IPS-15b (cell line): ENCODE results near the gene PEX13.
"Not testable (repeated sequence)": the region's sequence is repeated elsewhere in the genome, so short reads cannot be mapped to it uniquely, and the experiment has no call there.

Source experiments
- H3K27me3 ChIP-seq: one replicate; pipeline ENCODE4 v1.6.1; 2013; ENCODE audit warnings: low read length; ENCODE audit not compliant: control insufficient read depth, insufficient read depth
- H3K36me3 ChIP-seq: one replicate; pipeline ENCODE4 v1.6.1; 2013; ENCODE audit warnings: low read length; ENCODE audit not compliant: control insufficient read depth, insufficient read depth
- H3K4me1 ChIP-seq: one replicate; pipeline ENCODE4 v1.6.1; 2013; ENCODE audit warnings: mild to moderate bottlenecking, low read length; ENCODE audit not compliant: control insufficient read depth, insufficient read depth
- H3K4me3 ChIP-seq: one replicate; pipeline ENCODE4 v1.5.1; 2013; ENCODE audit warnings: low read depth, low read length
- H3K9ac ChIP-seq: one replicate; pipeline ENCODE4 v1.6.1; 2013; ENCODE audit warnings: low read depth, mild to moderate bottlenecking, low read length
- H3K9me3 ChIP-seq: one replicate; pipeline ENCODE4 v1.6.1; 2013; ENCODE audit warnings: mild to moderate bottlenecking, low read length; ENCODE audit not compliant: control insufficient read depth, insufficient read depth

Gene PEX13

GRCh38 chr2:61012303-61012702, 5.2 kb upstream of the PEX13 start:
- H3K9me3 ChIP-seq, H3K4me1 ChIP-seq, H3K27me3 ChIP-seq, H3K36me3 ChIP-seq, H3K4me3 ChIP-seq, H3K9ac ChIP-seq: not testable (repeated sequence)

- Histone ChIP-seq H3K27me3 (no peaks in the 10 kb centered on the region), H3K36me3 (no peaks in the 10 kb centered on the region), H3K9ac (no peak overlapping the region), H3K4me3 (no peak overlapping the region), H3K4me1 (no peaks in the 10 kb centered on the region), H3K9me3 (no peaks in the 10 kb centered on the region)
These were observed 4.1 kb upstream of the PEX13 start for GRCh38 chr2:61013382-61013781.

GRCh38 chr2:61014763-61015162, 2.8 kb upstream of the PEX13 start:
- no peak overlapping the region for H3K9ac ChIP-seq
- H3K9me3 ChIP-seq: no peaks in the 10 kb centered on the region
- no peaks in the 10 kb centered on the region for H3K27me3 ChIP-seq
- no peaks in the 10 kb centered on the region for H3K4me1 ChIP-seq
- H3K36me3 ChIP-seq: no peaks in the 10 kb centered on the region
- no peak overlapping the region for H3K4me3 ChIP-seq

GRCh38 chr2:61015976-61016375, 1.5 kb upstream of the PEX13 start:
- Histone ChIP-seq H3K4me3 (peak overlapping the region; percentile 97), H3K9ac (peak overlapping the region; percentile 98)

GRCh38 chr2:61016392-61017002, 1.0 kb upstream of the PEX13 start:
- Histone ChIP-seq H3K36me3 (no peaks in the 10 kb centered on the region), H3K4me1 (no peaks in the 10 kb centered on the region), H3K9me3 (no peaks in the 10 kb centered on the region), H3K27me3 (no peaks in the 10 kb centered on the region), H3K9ac (peak overlapping the region; percentile 98), H3K4me3 (peak overlapping the region; percentile 97)

More at GRCh38 chr2:61015976-61016375, 1.5 kb upstream of the PEX13 start:
- Histone ChIP-seq H3K4me1 (no peaks in the 10 kb centered on the region), H3K27me3 (no peaks in the 10 kb centered on the region), H3K36me3 (no peaks in the 10 kb centered on the region), H3K9me3 (no peaks in the 10 kb centered on the region)

GRCh38 chr2:61017003-61017555, 441 bp upstream of the PEX13 start:
- no peaks in the 10 kb centered on the region for H3K9me3 ChIP-seq
- H3K36me3 ChIP-seq: no peaks in the 10 kb centered on the region
- no peaks in the 10 kb centered on the region for H3K27me3 ChIP-seq
- H3K4me3 ChIP-seq: peak overlapping the region; percentile 97
- H3K9ac ChIP-seq: peak overlapping the region; percentile 98
- no peaks in the 10 kb centered on the region for H3K4me1 ChIP-seq

GRCh38 chr2:61018318-61018755, 817 bp downstream of the PEX13 start:
- no peaks in the 10 kb centered on the region for H3K36me3 ChIP-seq
- no peaks in the 10 kb centered on the region for H3K4me1 ChIP-seq
- no peaks in the 10 kb centered on the region for H3K27me3 ChIP-seq

GRCh38 chr2:61018798-61019197, 1.3 kb downstream of the PEX13 start:
- Histone ChIP-seq H3K9ac (no peak overlapping the region), H3K4me1 (no peaks in the 10 kb centered on the region), H3K36me3 (no peaks in the 10 kb centered on the region), H3K9me3 (no peaks in the 10 kb centered on the region), H3K27me3 (no peaks in the 10 kb centered on the region), H3K4me3 (peak overlapping the region; percentile 97)

More at GRCh38 chr2:61018318-61018755, 817 bp downstream of the PEX13 start:
- H3K9ac ChIP-seq: peak overlapping the region; percentile 98
- no peaks in the 10 kb centered on the region for H3K9me3 ChIP-seq
- H3K4me3 ChIP-seq: peak overlapping the region; percentile 97

GRCh38 chr2:61021228-61021660, 3.7 kb downstream of the PEX13 start:
- no peaks in the 10 kb centered on the region for H3K4me1 ChIP-seq

GRCh38 chr2:61023670-61024069, 6.2 kb downstream of the PEX13 start:
- Histone ChIP-seq H3K9me3 (no peaks in the 10 kb centered on the region), H3K4me3 (no peak overlapping the region), H3K27me3 (no peaks in the 10 kb centered on the region), H3K9ac (no peak overlapping the region), H3K36me3 (no peaks in the 10 kb centered on the region), H3K4me1 (no peaks in the 10 kb centered on the region)

More at GRCh38 chr2:61021228-61021660, 3.7 kb downstream of the PEX13 start:
- Histone ChIP-seq H3K36me3 (no peaks in the 10 kb centered on the region), H3K9ac (no peak overlapping the region), H3K9me3 (no peaks in the 10 kb centered on the region), H3K4me3 (no peak overlapping the region), H3K27me3 (no peaks in the 10 kb centered on the region)

GRCh38 chr2:61029533-61029932, 12.0 kb downstream of the PEX13 start:
- Histone ChIP-seq H3K27me3 (no peaks in the 10 kb centered on the region), H3K36me3 (peaks cover 14% of the 10 kb centered on the region), H3K9ac (no peak overlapping the region), H3K4me1 (no peaks in the 10 kb centered on the region), H3K4me3 (no peak overlapping the region), H3K9me3 (no peaks in the 10 kb centered on the region)

- not testable (repeated sequence) for H3K9me3 ChIP-seq, H3K4me3 ChIP-seq, H3K4me1 ChIP-seq, H3K9ac ChIP-seq, H3K27me3 ChIP-seq
- H3K36me3 ChIP-seq: peaks cover 16% of the 10 kb centered on the region
These were observed 17.1 kb downstream of the PEX13 start for GRCh38 chr2:61034592-61034991.
